Activated T-cell treated with anti-CD3 and anti-CD28 coated beads, Interleukin-2, amount 50 U/mL, for 24 hours (primary cell): ENCODE results near the gene TMEM208.

Source experiments
- DNase-seq: peaks from one replicate; pipeline ENCODE4 v3.0.0-alpha.2; 2020
- H3K27ac Mint-ChIP-seq: 2 replicates; pipeline ENCODE4 v1.8.0; 2020; ENCODE audit warnings: mild to moderate bottlenecking, mixed read lengths
- H3K27me3 Mint-ChIP-seq: 2 replicates; pipeline ENCODE4 v1.8.0; 2020; ENCODE audit warnings: mixed read lengths
- H3K36me3 Mint-ChIP-seq: 2 replicates; pipeline ENCODE4 v1.8.0; 2020; ENCODE audit warnings: low read depth, mixed read lengths
- H3K4me1 Mint-ChIP-seq: 2 replicates; pipeline ENCODE4 v1.8.0; 2020; ENCODE audit warnings: low read depth, mixed read lengths
- H3K4me3 Mint-ChIP-seq: 2 replicates; pipeline ENCODE4 v1.8.0; 2020; ENCODE audit warnings: mild to moderate bottlenecking, moderate library complexity, mixed read lengths
- H3K9me3 Mint-ChIP-seq: 2 replicates; pipeline ENCODE4 v1.8.0; 2020; ENCODE audit warnings: mixed read lengths

Gene TMEM208

DNA sequence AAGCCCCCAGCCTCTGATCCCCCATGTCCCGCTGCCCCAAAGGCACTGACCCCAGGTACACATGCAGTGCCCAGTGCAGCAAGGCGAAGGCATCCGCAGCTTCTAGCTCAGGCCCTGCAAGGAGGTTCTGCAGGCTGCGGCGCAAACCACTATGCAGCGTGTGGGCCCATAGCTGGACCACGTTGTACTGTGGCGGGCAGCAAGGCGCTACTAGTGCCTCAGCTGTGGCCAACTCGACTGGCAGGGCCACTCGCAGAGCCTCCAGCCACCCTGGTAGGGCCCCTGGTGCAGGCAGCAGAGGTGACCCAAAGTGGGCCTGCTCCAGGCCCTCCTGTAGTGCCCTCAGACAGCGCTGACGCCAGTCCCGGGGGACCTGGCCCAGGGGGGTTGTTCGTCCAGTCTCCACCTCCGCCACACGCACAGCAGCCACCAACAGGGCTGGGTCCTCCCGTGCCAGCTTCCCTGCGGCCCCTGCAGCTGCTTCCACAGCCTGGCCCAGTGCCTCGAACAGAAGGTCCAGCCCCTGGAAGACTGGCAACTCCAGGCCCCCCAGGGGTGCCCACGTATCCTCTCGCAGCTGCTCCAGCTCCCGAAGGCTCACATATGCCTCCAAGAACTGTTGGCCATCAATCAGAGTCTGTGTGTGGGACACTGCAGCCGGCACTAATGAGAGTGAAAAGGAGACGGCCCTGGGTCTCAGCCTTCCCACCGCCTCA, 39.6 kb upstream of the TMEM208 start:
- Mint-ChIP-seq H3K4me1 (peaks cover 23% of the 10 kb centered on the region), H3K36me3 (peaks cover under 1% of the 10 kb centered on the region), H3K9me3 (no peaks in the 10 kb centered on the region), H3K27ac (no peak overlapping the region), H3K4me3 (no peak overlapping the region), H3K27me3 (peaks cover 19% of the 10 kb centered on the region)
- no peak for DNase-seq

GRCh38 chr16:67188323-67188722, 38.6 kb upstream of the TMEM208 start:
- Mint-ChIP-seq H3K9me3 (no peaks in the 10 kb centered on the region), H3K27me3 (peaks cover 19% of the 10 kb centered on the region), H3K36me3 (peaks cover 10% of the 10 kb centered on the region), H3K27ac (no peak overlapping the region), H3K4me1 (peaks cover 33% of the 10 kb centered on the region), H3K4me3 (no peak overlapping the region)
- DNase-seq: no peak

DNA sequence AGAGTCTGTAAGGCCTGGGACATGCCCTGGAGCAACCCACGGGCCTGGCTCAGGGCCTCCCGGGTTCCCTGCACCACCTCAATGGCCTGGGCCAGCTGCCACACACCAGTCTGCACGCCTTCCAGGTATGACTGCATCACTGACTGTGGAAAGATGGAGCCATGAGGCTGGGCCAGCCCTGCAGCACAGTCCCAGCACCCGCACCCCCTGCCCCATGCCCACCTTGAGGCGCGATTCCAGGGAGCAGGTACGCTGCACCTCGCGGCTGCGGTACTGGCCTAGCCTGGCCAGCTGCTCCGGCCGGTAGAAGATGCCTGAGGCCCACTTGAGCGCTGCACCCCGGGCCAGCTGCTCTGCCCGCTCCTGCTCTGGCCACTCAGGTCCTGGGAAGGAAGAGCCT, 38.1 kb upstream of the TMEM208 start:
- Mint-ChIP-seq H3K27me3 (peaks cover 19% of the 10 kb centered on the region), H3K36me3 (peaks cover 15% of the 10 kb centered on the region), H3K9me3 (no peaks in the 10 kb centered on the region), H3K4me3 (no peak overlapping the region), H3K4me1 (peaks cover 37% of the 10 kb centered on the region), H3K27ac (no peak overlapping the region)
- no peak for DNase-seq

DNA sequence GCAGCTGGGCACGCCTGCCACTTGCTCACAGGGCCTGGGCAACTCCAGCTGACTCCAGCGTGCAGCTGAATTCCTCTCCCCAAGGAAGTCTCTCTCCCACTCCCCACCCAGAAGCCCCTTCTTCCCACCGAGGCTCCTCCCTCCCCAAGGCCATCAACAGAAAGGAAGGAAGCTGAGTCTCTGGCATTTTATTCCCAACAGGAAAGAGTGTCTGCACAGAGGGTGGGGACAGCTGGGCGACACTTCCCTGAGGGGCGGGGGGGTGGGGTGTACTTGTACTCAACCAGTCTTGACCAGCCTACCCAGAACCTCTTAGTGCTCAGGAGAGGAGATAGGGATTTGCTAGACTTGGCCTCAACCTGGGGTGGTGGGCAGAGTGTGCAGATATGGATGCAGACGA, 36.9 kb upstream of the TMEM208 start, which contains the start of gene EXOC3L1:
TSS of gene EXOC3L1 (minus strand) at position 96 of the 400 bp plus-strand sequence. CDS start 460 bp downstream, outside the sequence.
- peak within 1 kb of the TSS; percentile 95 for H3K4me3 Mint-ChIP-seq
- H3K27me3 Mint-ChIP-seq: peaks cover 13% of the 10 kb centered on the region
- H3K9me3 Mint-ChIP-seq: no peaks in the 10 kb centered on the region
- H3K36me3 Mint-ChIP-seq: peaks cover 28% of the 10 kb centered on the region
- peaks cover 42% of the 10 kb centered on the region for H3K4me1 Mint-ChIP-seq
- no peak within 1 kb of the TSS for H3K27ac Mint-ChIP-seq
- DNase-seq: no peak

DNA sequence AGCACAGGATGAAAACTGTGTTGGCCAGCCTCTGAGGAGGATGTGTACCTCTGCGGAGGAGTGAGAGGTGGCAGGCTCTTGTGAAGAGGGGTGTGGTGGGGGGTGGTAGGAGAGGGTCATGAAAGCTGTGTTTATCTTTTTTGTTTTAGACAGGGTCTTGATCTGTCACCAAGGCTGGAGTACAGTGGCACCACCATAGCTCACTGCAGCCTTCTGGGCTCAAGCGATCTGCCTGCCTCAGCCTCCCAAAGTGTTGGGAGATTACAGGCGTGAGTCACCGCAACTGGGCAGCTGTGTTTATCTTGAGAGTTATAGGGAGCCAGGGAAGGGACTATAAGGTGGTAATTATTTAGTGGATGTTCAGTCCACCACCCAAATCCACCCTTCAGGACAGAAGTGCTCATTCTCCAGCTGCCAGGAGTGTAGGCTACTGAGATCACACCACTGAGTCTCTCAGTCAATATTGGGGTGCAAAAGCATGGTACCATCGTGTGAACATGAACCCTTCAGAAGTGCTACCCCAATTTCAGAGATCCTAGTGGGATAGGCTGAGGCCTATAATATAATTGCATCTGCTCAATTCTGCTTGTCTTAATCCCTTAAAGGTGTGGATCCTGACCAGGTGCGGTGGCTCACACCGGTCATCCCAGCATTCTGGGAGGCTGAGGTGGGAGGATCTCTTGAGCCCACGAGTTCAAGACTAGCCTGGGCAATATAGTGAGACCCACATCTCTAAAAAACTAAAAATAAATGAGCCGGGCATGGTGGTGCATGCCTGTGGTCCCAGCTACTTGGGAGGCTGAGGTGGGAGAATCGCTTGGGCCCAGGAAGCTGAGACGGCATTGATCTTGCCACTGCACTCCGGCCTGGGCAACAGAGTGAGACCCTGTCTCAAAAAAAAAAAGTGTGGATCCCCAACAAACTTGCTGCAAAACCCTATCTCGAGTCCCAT, 36.2 kb upstream of the TMEM208 start:
- Mint-ChIP-seq H3K36me3 (peaks cover 34% of the 10 kb centered on the region), H3K27ac (no peak overlapping the region), H3K27me3 (peaks cover 7% of the 10 kb centered on the region), H3K9me3 (no peaks in the 10 kb centered on the region), H3K4me1 (peaks cover 41% of the 10 kb centered on the region), H3K4me3 (peak overlapping the region; percentile 95)
- DNase-seq: no peak

DNA sequence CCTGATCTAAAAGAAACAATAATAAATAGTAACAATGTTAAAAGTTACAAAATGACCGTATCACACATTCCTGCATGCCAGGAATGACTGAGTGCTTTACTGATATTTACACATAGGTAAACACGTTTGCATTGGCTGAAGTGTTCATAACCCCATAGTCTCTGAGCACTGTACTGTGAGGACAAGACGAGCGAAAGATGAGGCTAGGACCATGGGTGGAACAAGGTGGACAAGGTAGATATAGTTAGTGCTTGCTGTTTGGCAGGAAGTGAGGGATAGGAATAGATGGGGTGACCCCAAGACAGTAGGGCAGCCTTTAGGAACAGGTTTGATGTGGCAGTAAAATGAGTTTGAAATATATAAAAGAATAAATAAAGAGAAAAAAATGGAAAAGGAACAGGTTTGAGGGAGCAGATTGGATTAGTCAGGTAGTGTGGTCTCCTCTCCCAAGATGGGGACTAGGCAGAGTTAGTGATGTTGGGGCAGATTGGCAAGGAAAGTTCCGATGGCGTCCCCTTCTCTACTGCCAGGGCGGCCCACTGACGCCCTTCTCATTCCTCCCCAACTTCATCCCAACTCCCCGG, 35.4 kb upstream of the TMEM208 start:
- H3K27me3 Mint-ChIP-seq: peaks cover 5% of the 10 kb centered on the region
- H3K27ac Mint-ChIP-seq: peak overlapping the region; percentile 94
- peaks cover 42% of the 10 kb centered on the region for H3K36me3 Mint-ChIP-seq
- no peak for DNase-seq
- H3K9me3 Mint-ChIP-seq: no peaks in the 10 kb centered on the region
- peak overlapping the region; percentile 95 for H3K4me3 Mint-ChIP-seq
- H3K4me1 Mint-ChIP-seq: peaks cover 45% of the 10 kb centered on the region

DNA sequence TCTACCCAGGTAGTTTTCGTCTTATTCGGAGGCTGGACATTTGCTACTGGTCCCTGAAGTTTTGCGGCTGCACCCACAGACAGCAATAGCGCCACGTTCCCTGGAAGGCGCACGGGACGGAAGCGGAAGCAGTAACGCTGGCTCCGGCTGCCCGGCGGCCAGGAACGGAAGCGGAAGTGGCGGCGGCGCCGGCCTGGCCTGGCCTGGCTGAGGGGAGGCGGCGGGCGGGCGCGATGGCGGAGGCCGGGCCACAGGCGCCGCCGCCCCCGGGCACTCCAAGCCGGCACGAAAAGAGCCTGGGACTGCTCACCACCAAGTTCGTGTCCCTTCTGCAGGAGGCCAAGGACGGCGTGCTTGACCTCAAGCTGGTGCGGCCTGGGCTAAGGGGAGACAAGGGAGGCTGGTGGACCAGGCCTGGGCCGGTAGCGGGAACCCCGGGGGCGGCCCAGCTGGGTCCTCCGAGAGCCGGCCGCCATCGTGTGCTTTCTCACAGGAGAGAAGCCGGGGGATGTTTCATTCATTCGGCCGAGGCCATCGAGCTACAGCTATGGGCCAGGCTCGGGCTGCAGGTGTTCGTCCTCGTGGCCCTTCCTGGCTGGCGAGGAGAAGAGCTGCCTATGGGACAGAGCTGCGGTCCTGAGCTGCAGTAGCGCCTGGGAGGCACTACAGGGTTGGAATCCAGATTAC, 34.8 kb upstream of the TMEM208 start, which contains the start of gene E2F4:
TSS of gene E2F4 (plus strand) at position 161 of the 687 bp plus-strand sequence. CDS start at position 234, 73 bp downstream.
- peak; percentile 92 for DNase-seq
- Mint-ChIP-seq H3K9me3 (no peaks in the 10 kb centered on the region), H3K4me1 (peaks cover 52% of the 10 kb centered on the region), H3K4me3 (peak within 1 kb of the TSS; percentile 95), H3K36me3 (peaks cover 49% of the 10 kb centered on the region), H3K27me3 (no peaks in the 10 kb centered on the region), H3K27ac (peak within 1 kb of the TSS; percentile 94)

DNA sequence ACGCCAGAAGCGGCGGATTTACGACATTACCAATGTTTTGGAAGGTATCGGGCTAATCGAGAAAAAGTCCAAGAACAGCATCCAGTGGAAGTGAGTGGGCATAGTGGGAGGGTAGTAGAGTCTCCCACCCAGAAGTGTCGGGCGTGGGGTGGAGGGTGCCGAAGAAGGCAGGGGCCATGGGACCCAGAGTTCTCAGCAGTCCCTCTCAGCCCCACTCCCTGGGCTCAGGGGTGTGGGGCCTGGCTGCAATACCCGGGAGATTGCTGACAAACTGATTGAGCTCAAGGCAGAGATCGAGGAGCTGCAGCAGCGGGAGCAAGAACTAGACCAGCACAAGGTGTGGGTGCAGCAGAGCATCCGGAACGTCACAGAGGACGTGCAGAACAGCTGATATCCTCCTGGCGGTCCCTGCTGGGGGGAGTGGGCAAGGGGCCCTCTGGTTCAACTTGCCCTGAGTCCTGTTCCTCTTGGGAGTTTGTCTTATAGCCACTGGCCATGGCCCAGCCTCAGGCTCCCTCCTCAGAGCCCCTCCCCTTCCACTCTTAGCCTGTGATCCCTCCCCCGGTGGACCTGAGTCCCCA, 34.1 kb upstream of the TMEM208 start:
- Mint-ChIP-seq H3K9me3 (no peaks in the 10 kb centered on the region), H3K27ac (peak overlapping the region; percentile 94), H3K4me3 (peak overlapping the region; percentile 95), H3K4me1 (peaks cover 52% of the 10 kb centered on the region), H3K36me3 (peaks cover 56% of the 10 kb centered on the region), H3K27me3 (no peaks in the 10 kb centered on the region)
- no peak for DNase-seq

DNA sequence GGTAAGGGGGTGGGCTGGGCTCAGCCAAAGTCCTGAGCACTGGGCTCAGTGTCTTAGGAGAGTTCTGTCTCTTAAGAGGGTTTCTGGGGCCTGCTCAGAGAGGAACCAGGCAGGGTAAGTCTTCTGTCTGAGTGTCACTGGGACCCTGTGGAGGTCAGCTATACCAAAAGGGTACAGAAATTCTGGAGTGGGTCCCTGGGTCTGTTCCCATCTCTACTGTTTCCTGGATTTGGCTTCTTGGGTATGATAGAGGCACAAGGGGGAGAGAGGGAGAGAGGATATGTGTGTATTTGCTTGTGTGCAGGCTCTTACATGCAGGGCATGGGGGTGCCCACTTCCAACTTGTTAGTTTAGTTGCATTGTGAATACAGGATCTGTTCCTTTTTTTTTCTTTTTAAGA, 33.4 kb upstream of the TMEM208 start:
- H3K27ac Mint-ChIP-seq: peak overlapping the region; percentile 94
- peak overlapping the region; percentile 95 for H3K4me3 Mint-ChIP-seq
- H3K27me3 Mint-ChIP-seq: no peaks in the 10 kb centered on the region
- no peak for DNase-seq
- H3K4me1 Mint-ChIP-seq: peaks cover 52% of the 10 kb centered on the region
- peaks cover 62% of the 10 kb centered on the region for H3K36me3 Mint-ChIP-seq
- H3K9me3 Mint-ChIP-seq: no peaks in the 10 kb centered on the region

GRCh38 chr16:67194260-67194659, 32.7 kb upstream of the TMEM208 start:
- peak overlapping the region; percentile 94 for H3K27ac Mint-ChIP-seq

GRCh38 chr16:67195676-67196075, 31.3 kb upstream of the TMEM208 start:
- no peaks in the 10 kb centered on the region for H3K27me3 Mint-ChIP-seq
- H3K27ac Mint-ChIP-seq: peak overlapping the region; percentile 94
- no peak overlapping the region for H3K4me3 Mint-ChIP-seq
- H3K9me3 Mint-ChIP-seq: no peaks in the 10 kb centered on the region
- DNase-seq: no peak
- H3K4me1 Mint-ChIP-seq: peaks cover 52% of the 10 kb centered on the region
- peaks cover 75% of the 10 kb centered on the region for H3K36me3 Mint-ChIP-seq

More at GRCh38 chr16:67194260-67194659, 32.7 kb upstream of the TMEM208 start:
- Mint-ChIP-seq H3K4me1 (peaks cover 52% of the 10 kb centered on the region), H3K4me3 (peak overlapping the region; percentile 95), H3K9me3 (no peaks in the 10 kb centered on the region), H3K27me3 (no peaks in the 10 kb centered on the region), H3K36me3 (peaks cover 63% of the 10 kb centered on the region)
- no peak for DNase-seq

- Mint-ChIP-seq H3K36me3 (peaks cover 87% of the 10 kb centered on the region), H3K4me3 (no peak overlapping the region), H3K27ac (peak overlapping the region; percentile 48)
These were observed 30.0 kb upstream of the TMEM208 start for GRCh38 chr16:67196881-67197280.

DNA sequence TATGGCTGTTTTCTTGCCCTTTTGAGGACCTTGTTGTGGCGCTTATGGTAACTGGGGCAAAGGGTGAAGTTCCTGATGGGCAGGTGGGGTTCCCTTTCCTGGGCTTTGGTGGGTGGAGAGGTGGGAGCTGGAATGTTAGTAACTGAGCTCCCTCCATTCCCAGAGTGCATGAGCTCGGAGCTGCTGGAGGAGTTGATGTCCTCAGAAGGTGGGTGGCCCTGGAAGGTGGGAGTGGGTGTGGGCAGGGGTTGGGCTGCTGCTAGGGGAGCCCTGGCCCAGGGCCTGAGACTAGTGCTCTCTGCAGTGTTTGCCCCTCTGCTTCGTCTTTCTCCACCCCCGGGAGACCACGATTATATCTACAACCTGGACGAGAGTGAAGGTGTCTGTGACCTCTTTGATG, 29.2 kb upstream of the TMEM208 start:
- Mint-ChIP-seq H3K36me3 (peaks cover 91% of the 10 kb centered on the region), H3K27ac (peak overlapping the region; percentile 55), H3K4me3 (no peak overlapping the region), H3K4me1 (peaks cover 41% of the 10 kb centered on the region), H3K9me3 (no peaks in the 10 kb centered on the region), H3K27me3 (no peaks in the 10 kb centered on the region)
- DNase-seq: no peak

More at GRCh38 chr16:67196881-67197280, 30.0 kb upstream of the TMEM208 start:
- DNase-seq: no peak
- Mint-ChIP-seq H3K9me3 (no peaks in the 10 kb centered on the region), H3K4me1 (peaks cover 44% of the 10 kb centered on the region), H3K27me3 (no peaks in the 10 kb centered on the region)
